ENCODE measurements around the gene UCHL5. TPM values are rescaled to one million over a fixed set of nuclear protein-coding genes. Genes with fewer than 3 reads are reported as not detected.
A peak's percentile ranks its signal among the peaks of the same experiment; 100 is the strongest.

The UCHL5 gene
- total RNA-seq, 1 donor from 2014 or later = 24.9 TPM

- Mint-ChIP-seq H3K27ac (ENCODE audit: unreplicated experiment) (no peak overlapping the region), H3K36me3 (ENCODE audit: low read depth, unreplicated experiment) (peaks cover 49% of the 10 kb centered on the region), H3K27me3 (ENCODE audit: unreplicated experiment) (no peaks in the 10 kb centered on the region), H3K4me3 (ENCODE audit: unreplicated experiment) (peak overlapping the region; percentile 57), H3K4me1 (ENCODE audit: unreplicated experiment) (peaks cover 3% of the 10 kb centered on the region), H3K9me3 (ENCODE audit: unreplicated experiment) (no peaks in the 10 kb centered on the region)
- DNase-seq (ENCODE audit: low spot score) = no peak
- no peak for TF ChIP-seq CTCF (IDR thresholded peaks at IDR 0.05; ENCODE audit: unreplicated experiment)
Measured at GRCh38 chr1:193077991-193078390, 18.8 kb upstream of the UCHL5 start.

GRCh38 chr1:193070942-193071341 lies 11.8 kb upstream of the UCHL5 start:
- no peak overlapping the region for H3K27ac Mint-ChIP-seq (ENCODE audit: unreplicated experiment)
- H3K9me3 Mint-ChIP-seq (ENCODE audit: unreplicated experiment) = no peaks in the 10 kb centered on the region
- H3K4me3 Mint-ChIP-seq (ENCODE audit: unreplicated experiment) = no peak overlapping the region
- H3K4me1 Mint-ChIP-seq (ENCODE audit: unreplicated experiment) = peaks cover 34% of the 10 kb centered on the region
- no peak for TF ChIP-seq CTCF (IDR thresholded peaks at IDR 0.05; ENCODE audit: unreplicated experiment)
- peaks cover 17% of the 10 kb centered on the region for H3K36me3 Mint-ChIP-seq (ENCODE audit: low read depth, unreplicated experiment)
- no peaks in the 10 kb centered on the region for H3K27me3 Mint-ChIP-seq (ENCODE audit: unreplicated experiment)
- no peak for DNase-seq (ENCODE audit: low spot score)

GRCh38 chr1:193070386-193070753 lies 11.2 kb upstream of the UCHL5 start:
- Mint-ChIP-seq H3K4me3 (ENCODE audit: unreplicated experiment) (no peak overlapping the region), H3K9me3 (ENCODE audit: unreplicated experiment) (no peaks in the 10 kb centered on the region), H3K27ac (ENCODE audit: unreplicated experiment) (no peak overlapping the region), H3K4me1 (ENCODE audit: unreplicated experiment) (peaks cover 36% of the 10 kb centered on the region), H3K36me3 (ENCODE audit: low read depth, unreplicated experiment) (peaks cover 18% of the 10 kb centered on the region), H3K27me3 (ENCODE audit: unreplicated experiment) (peaks cover 1% of the 10 kb centered on the region)
- peak; percentile 7 for TF ChIP-seq CTCF (IDR thresholded peaks at IDR 0.05; ENCODE audit: unreplicated experiment)
- DNase-seq (ENCODE audit: low spot score) = no peak

GRCh38 chr1:193069748-193070385 lies 10.7 kb upstream of the UCHL5 start:
- Mint-ChIP-seq H3K27me3 (ENCODE audit: unreplicated experiment) (peaks cover 1% of the 10 kb centered on the region), H3K36me3 (ENCODE audit: low read depth, unreplicated experiment) (peaks cover 23% of the 10 kb centered on the region), H3K4me3 (ENCODE audit: unreplicated experiment) (no peak overlapping the region), H3K9me3 (ENCODE audit: unreplicated experiment) (no peaks in the 10 kb centered on the region), H3K4me1 (ENCODE audit: unreplicated experiment) (peaks cover 41% of the 10 kb centered on the region), H3K27ac (ENCODE audit: unreplicated experiment) (no peak overlapping the region)
- TF ChIP-seq CTCF (IDR thresholded peaks at IDR 0.05; ENCODE audit: unreplicated experiment) = peak; percentile 66
- no peak for DNase-seq (ENCODE audit: low spot score)

- no peak overlapping the region for H3K4me3 Mint-ChIP-seq (ENCODE audit: unreplicated experiment)
- no peak overlapping the region for H3K27ac Mint-ChIP-seq (ENCODE audit: unreplicated experiment)
- H3K9me3 Mint-ChIP-seq (ENCODE audit: unreplicated experiment) = no peaks in the 10 kb centered on the region
- H3K4me1 Mint-ChIP-seq (ENCODE audit: unreplicated experiment) = peaks cover 59% of the 10 kb centered on the region
- peaks cover 21% of the 10 kb centered on the region for H3K36me3 Mint-ChIP-seq (ENCODE audit: low read depth, unreplicated experiment)
- no peak for DNase-seq (ENCODE audit: low spot score)
- TF ChIP-seq CTCF (IDR thresholded peaks at IDR 0.05; ENCODE audit: unreplicated experiment) = no peak
- H3K27me3 Mint-ChIP-seq (ENCODE audit: unreplicated experiment) = peaks cover 1% of the 10 kb centered on the region
Measured at GRCh38 chr1:193068013-193068412, 8.9 kb upstream of the UCHL5 start.
